ENCODE data around the gene FAM236C.
"Not testable (repeated sequence)": the region's sequence is repeated elsewhere in the genome, so short reads cannot be mapped to it uniquely, and the experiment has no call there.

FAM236C gene

DNA sequence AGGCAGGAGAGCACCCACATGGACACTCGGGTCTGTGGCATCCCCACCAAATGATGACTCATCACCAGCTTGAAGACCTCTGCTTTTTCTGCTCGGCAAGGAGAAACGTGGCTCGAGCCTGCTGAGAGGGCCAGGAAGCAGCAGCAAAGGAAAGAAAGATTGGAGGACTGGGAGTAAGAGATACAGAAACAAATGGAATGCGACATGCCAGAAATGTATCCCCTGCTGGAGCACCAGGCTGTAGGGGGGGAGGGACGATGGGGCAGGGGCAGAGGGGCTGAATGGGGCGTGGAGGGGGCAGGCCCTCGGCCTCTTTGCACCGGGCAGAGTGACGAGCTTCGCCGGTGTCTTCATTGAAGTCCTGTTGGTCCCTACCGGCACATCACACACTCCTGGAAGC is at the start of gene FAM236C:
TSS of gene FAM236C (plus strand) at position 301 of the 400 bp plus-strand sequence. CDS start 100 bp downstream, outside the sequence.
- not testable (repeated sequence) for H3K4me3 ChIP-seq (ENCODE audit: low read length); DNase-seq (ENCODE audit: low read depth)

GRCh38 chrX:72882898-72883297 is 29.5 kb upstream of the FAM236C start:
- DNase-seq (ENCODE audit: low read depth); H3K4me3 ChIP-seq (ENCODE audit: low read length): not testable (repeated sequence)

- H3K4me3 ChIP-seq (ENCODE audit: low read length); DNase-seq (ENCODE audit: low read depth): not testable (repeated sequence)
These were observed 22.7 kb upstream of the FAM236C start for GRCh38 chrX:72889740-72890139.

GRCh38 chrX:72916096-72916495 is 3.7 kb downstream of the FAM236C start:
- H3K4me3 ChIP-seq (ENCODE audit: low read length); DNase-seq (ENCODE audit: low read depth): not testable (repeated sequence)

DNA sequence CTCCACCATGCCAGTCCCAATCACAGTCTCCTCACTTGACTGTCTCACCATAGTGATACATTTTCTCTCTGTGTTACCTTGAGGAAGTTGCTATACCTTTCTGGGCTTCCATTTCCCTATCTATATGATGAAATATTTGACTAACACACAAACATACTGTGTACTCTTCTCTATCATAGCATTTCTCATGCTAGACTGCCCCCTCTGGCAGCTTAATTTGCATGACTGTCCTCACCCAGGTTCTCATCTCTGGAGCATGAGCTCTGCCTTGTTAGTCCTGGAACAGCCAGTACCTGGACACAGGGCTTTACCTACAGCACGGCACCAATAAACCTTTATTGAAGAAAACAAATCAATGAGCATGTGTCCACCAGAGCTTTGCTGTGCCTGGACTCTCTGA is 19.9 kb downstream of the FAM236C start:
- H3K4me3 ChIP-seq (ENCODE audit: low read length): not testable (repeated sequence)

DNA sequence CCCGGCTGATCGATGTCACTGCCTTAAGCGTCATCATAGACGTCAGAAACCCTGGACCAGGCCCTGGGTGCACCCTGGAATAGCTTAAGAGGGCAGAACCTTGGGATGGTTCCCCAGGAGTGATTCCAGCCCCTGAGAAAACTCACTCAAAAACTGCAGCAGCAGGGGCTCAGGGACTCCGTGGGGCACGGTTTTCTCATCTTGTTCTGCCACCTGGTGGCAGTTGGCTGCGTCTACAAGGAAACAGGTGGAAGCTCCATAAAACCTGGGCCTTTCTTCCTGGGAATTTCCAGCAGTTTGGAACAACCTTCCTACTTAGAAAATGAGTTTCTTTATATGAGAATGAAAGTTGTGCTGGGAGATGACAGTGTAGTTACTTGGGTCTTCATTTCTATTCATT is 24.0 kb downstream of the FAM236C start:
- not testable (repeated sequence) for H3K4me3 ChIP-seq (ENCODE audit: low read length); DNase-seq (ENCODE audit: low read depth)

More for the DNA sequence above, 19.9 kb downstream of the FAM236C start:
- DNase-seq (ENCODE audit: low read depth): not testable (repeated sequence)

DNA sequence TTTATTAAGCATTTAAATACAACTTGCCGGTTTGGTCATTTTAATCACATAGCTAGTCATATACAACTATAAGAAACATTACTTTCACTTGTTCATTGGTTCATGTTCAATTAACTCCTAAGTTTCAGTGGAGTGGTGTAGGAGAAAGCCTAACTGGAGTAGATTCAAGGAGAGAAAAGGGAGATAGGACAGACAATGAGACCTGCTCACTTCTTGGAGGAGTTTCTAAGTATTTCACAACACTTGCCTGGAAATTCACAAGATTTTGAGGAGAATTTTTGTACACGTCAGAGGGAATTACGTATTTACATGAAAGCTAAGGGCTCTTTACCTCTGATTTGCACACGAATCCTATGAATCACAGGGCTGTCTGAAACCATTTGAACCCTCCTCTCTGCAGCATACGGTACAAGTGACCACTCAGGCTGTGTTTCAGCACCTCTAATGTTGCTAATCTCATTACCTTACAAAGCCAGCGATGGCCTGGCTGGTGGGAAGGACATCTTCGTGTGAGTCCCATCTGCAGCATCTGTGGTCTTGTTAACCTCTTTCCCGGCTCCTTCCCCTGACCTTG is 24.6 kb downstream of the FAM236C start:
- DNase-seq (ENCODE audit: low read depth); H3K4me3 ChIP-seq (ENCODE audit: low read length): not testable (repeated sequence)

DNA sequence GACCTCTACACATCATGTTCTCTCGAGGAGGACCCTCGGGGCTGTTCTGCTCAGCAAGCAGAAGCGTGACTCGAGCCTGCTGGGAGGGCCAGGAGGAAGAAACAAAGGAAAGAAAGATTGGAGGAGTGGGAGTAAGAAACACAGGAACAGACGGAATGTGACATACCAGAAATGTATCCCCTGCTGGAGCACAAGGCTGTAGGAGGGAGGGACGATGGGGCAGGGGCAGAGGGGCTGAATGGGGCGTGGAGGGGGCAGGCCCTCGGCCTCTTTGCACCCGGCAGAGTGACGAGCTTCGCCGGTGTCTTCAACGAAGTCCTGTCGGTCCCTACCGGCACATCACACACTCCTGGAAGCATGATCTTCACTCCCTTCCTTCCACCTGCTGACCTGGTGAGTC is 25.5 kb downstream of the FAM236C start, which contains the start of gene FAM236A:
TSS of gene FAM236A (plus strand) at position 301 of the 400 bp plus-strand sequence. CDS start at position 358, 57 bp downstream.
- not testable (repeated sequence) for H3K4me3 ChIP-seq (ENCODE audit: low read length); DNase-seq (ENCODE audit: low read depth)

GRCh38 chrX:72942272-72942671 is 29.9 kb downstream of the FAM236C start:
- DNase-seq (ENCODE audit: low read depth); H3K4me3 ChIP-seq (ENCODE audit: low read length): not testable (repeated sequence)

DNA sequence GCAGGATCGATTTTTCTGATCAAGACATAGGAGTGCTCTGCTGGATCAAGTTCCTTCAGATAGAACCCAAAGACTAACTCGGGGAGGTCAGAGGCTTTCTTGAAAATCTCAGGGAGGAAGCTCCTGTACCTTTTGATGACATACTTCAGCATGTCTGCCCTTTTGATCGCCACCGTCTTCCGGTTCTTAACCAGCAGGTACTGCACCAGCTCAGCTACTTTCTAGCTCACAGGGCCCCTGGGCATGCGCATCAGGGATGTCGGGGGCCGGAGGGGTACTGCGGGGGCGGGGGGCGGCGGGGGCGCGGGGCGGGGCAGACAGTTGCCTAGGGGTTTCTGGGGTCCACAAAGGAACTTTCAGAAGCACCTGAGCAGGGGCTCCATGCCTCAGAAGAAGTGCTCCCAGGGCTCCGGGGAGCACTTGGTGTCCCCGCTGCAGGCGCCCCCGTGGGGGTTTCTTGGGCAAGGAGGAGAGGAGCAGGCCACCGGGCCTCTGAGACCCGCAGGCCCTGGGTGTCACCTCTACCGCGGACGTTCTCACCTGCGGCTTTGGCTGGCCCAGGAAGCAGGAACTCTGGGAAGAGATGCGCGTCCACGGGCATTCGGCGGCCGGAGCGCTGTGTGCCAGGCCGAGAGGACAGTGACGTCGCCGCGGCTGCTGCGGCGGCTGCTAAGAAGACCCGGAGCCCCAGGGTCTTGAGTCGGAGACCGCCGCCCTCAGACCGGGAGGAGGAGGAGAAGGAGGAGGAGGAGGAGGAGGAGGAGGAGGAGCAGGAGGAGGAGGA is 30.8 kb downstream of the FAM236C start:
- not testable (repeated sequence) for H3K4me3 ChIP-seq (ENCODE audit: low read length); DNase-seq (ENCODE audit: low read depth)

GRCh38 chrX:72943819-72944169 is 31.4 kb downstream of the FAM236C start, which contains the start of gene DMRTC1:
Gene DMRTC1, minus strand, starts transcription at chrX:72943837. Its CDS starts 68,143 bp downstream, at chrX:72875694.
- DNase-seq (ENCODE audit: low read depth); H3K4me3 ChIP-seq (ENCODE audit: low read length): not testable (repeated sequence)

DNA sequence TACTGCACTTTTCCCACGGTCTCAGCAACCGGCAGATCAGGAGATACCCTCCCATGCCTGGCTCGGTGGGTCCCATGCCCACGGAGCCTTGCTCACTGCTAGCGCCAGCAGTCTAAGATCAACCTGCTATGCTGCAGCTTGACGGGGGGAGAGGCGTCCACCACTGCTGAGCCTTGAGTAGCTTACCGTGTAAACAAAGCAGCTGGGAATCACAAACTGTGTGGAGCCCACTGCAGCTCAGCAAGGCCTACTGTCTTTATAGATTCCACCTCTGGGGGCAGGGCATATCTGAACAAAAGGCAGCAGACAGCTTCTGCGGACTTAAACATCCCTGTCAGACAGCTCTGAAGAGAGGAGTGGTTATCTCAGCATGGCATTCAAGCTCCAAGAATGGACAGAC is 47.6 kb downstream of the FAM236C start:
- DNase-seq (ENCODE audit: low read depth); H3K4me3 ChIP-seq (ENCODE audit: low read length): not testable (repeated sequence)
